ENCODE measurements around the gene ELAVL4. TPM values are rescaled to one million over a fixed set of nuclear protein-coding genes. Genes with fewer than 3 reads are reported as not detected.
"Not testable (repeated sequence)": the region's sequence is repeated elsewhere in the genome, so short reads cannot be mapped to it uniquely, and the experiment has no call there.

The ELAVL4 gene
- total RNA-seq, 1 experiment from 2014 or later, result not detected

DNA sequence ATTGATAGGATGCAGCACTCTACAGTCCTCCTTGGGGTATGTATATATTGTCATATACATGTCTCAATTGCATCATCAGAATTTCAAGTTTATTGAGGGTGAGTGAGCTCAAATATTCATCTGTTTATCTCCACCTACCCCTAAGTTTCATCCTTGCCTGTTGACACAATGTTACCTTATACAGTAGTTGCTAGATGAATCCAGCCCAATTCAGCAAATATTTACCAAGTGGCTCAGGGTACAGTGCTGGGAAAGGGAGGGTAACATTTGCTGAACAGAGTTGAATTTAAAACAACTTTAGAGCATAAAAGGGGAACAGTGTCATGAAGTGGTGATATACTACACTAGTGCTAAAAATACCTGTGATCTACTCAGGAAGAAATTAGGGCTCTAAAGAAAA is 14.4 kb downstream of the ELAVL4 start:
- DNase-seq (ENCODE audit: low spot score), result no peak

DNA sequence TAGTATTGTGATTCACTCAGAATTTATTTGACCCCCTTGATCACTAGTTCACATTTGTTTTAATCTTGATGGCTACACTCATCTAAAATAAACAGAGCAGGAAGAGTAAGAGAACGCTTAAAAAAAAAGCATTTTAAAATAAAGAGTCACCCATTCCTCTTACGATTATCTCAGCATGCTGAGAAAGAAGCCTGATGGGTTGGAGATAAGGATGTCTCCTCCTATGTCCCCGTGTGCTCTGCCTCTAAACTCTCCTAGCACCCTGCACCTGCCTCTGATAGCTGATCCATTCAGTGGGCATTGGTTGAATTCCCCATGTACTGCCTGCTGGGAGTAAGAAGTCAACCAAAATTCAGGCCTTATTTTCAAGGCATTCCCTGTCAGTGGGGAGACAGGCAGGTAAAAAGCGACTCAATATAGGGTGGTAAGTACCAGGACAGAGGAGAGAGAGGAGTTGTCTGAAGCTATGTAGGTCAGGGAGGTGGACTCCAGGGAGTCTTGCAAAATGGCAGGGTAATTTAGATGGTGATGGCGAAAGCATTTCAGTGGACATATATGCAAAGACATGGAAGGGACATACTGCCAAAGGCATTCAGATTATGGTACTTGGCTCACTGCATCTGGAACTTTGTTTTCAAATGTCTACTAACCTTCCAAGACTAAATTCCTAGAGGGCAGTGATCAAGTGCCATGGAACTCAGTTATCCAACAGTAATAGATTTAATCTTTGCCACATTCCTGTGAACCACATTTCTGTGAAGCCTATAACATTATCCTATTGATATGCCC is 18.4 kb downstream of the ELAVL4 start:
- no peak for DNase-seq (ENCODE audit: low spot score)

DNA sequence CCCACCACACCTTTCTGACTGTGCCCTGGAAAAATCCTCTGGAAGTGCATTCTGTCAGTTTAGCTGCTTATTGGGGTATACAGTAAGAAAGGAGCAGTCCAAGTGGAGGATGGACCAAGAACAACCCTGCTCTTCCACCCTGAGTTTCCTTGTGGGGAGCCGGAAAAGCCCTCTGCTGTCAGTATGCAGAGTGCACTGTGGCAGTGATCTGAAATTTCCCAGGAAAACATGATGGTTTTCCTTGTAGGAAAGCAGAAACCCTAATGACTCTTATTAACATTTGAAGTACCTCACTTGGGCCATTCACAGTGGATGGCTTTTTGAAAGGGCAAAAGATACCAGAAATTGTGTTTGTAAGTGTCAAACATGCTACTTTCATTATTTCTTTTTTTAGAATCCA is 20.5 kb downstream of the ELAVL4 start:
- no peak for DNase-seq (ENCODE audit: low spot score)

DNA sequence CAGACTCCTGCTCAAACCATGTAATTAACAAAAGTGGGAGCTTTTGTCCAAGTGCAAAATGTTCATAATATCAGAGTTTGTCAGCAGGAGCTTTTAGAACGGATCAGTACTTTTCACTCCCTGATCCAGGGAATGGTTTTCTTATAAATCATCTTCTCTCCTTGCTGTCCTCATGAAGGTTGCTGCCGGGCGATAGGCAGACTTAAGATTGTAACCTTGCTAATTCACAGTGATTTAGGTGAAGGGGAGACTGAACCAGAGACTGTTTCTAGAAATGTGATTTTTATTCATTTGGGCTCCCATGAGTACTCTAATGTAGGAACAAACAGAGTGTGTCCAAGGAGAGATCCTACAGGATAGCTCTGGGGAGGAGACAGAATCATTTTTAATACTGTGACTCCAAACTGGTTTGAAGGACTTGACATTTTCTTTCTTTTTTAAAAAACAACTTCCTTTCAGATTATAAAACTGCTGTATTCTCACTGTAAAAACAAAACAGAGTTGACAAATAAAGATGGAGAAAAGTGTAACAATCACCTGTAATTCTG is 23.7 kb downstream of the ELAVL4 start:
- no peak for DNase-seq (ENCODE audit: low spot score)

DNA sequence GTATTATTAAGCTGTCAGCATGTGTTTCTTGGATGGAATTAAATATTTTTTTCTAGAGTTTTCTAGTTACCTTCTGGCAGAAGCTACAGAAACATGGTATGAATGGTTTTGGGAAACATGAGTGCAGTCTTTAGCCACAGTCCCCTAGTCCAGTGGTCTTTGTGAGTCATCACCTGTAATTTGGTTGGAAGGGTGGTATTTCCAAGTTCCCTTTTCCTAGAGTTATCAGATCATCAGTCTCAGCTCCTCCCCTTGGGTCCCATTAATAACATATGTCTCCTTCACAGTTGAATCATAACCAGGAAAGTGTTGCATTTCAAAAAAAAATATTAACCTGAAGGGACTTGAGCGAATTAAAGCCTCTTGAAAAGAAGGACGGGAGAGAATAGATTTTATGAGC is 27.0 kb downstream of the ELAVL4 start:
- no peak for DNase-seq (ENCODE audit: low spot score)

DNA sequence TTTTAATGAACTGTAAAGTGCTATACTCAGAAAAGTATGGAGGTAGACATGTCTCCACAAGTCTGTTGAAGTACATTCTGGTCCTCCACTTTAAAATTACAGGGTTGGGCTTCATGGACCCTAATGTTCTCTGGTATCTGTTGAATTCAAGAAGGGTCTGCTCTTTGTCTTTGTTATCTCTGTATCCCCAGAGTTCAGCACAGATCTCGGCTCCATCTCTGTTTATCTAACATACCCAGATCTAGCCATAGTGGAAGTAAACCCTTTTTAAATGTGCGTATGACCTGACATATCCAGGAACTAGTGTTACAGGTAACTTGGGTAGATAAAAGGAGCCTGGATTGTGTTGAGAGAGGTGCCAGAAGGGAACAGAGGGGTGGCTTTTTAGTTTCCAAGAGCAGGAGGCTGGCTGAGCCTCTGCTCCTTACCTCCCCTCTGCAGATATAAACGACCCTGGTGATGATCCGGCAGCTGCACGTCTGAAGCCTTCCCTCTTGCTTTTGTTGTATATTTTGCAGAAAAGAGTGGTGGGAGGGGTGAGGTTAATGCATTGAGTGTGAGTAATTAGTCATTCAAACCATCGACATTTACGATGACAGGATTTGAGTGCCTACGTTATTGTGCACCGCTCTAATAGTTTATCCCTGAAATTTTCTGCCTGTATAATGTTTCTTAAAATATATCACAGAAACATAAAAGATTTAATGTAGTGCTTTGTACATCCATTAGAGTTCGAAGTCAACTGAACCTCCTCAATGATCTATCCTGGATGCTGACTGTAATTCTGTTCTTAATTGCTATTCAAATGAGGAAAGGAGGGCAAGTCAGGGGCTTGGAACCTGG is 30.8 kb downstream of the ELAVL4 start:
- no peak for DNase-seq (ENCODE audit: low spot score)

DNA sequence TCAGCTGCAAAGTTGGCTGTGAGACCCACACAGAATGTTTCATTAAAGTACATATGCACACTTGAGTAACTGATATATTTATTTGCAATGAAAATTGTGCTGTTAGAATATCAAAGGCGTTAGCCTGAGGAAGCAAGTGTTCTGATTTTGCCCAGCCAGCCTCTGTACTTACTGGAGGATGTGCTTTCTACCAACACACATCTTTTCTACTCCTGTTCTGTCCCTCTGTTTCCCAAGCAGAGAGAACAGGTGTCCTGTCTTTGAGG is 31.4 kb downstream of the ELAVL4 start:
- no peak for DNase-seq (ENCODE audit: low spot score)

DNA sequence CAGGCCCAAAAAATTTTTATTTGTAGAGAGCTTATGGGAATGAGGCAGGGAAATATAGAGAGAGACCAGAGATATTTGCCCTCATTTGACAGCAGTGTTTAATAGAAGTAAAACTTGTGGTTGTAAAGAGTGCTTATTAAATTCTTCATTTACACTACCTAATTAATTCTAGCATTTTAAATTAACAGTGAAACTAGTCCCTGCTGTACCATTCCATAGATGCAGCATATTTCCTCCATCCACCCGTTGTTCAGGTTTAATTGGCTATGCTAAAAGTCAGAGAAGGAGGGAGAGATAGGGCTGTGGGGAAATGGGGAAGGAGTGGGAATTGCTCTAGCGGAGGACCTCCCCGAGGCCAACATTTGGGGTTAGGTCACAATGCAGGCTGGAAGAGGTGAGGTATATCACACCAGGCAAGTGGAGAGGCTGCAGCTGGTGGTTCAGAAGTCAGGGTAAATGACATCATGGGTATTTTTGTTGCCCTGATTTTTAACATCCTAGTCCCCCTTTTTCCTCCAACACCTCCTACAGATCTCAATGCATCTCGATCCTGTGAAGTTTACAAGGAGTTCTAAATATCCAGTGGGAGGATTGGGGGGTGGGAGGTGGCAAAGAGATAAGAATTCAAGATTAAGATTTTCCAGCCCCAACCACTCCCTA is 38.6 kb downstream of the ELAVL4 start:
- no peak for DNase-seq (ENCODE audit: low spot score)

DNA sequence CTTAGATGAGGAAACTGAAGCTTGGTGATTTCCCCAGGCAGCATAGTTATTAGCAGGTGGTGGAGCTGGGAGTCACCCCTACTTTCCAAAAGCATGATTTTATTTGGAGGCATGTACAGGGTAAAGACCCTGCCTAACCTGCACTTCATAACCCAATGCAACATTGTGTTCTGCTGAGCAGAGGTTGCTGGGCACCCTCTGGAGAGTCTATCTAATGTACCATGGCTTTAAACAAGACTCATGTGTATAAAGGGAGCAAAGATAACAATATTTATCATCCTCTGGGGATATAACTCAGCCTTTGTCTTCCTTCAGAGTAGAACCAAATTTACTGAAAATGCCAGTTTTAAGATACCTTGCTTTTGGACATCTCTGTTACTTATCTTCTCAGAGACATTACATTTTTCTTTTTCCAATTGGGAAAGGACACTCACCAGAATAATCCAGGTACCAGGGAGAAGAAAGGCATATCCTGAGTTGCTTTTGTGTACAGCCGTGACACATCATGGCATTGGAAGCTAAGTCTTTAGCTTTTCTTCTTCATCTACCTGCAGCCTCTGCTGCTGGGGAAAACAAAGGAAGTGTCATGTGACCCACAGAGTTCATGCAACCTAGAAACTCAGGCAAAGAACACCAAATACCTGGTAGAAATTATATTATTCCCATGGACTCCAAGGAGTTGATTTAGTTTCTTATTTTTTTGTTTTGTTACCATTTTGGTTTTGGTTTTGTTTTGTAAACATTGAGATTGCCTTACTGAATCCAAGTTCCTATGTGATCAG is 39.6 kb downstream of the ELAVL4 start:
- DNase-seq (ENCODE audit: low spot score), result no peak

DNA sequence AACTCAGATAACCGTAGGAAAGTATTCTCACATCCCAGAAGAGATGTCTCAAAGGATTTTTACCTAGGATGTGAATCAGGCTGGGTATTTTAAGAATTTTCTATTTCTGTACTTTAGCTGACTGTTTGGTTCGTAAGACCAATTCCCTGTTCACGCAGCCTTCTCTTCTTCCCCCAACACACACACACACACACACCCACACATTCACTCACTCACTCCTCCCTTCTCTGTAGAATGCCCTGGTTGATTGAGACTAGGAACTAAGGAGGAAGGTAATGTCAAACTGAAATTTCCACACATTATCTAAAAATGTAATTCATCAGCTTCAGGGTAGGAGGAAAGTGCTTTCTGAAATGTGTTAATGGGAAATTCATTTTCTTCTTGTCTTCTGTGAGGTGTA is 43.5 kb downstream of the ELAVL4 start:
- DNase-seq (ENCODE audit: low spot score), result no peak

DNA sequence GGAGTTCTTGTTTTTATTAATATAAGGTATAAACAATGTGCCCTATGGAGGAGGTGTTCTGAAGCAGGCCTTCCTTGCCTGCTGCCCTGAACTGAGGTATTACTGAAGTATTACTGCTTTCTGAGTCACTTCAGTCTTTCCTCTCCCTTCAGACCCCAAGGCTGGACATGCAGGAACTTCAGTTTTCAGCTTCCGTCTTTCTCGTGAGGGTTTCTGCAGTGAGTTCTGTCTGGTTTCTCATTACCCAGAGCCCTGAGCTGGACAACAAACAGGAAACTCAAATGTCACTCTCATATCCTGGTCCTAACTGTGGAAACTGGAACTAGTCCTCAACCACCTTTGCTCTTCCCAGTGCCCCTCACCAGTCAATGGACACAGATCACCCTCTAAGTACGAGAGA is 46.8 kb downstream of the ELAVL4 start:
- DNase-seq (ENCODE audit: low spot score), result no peak

DNA sequence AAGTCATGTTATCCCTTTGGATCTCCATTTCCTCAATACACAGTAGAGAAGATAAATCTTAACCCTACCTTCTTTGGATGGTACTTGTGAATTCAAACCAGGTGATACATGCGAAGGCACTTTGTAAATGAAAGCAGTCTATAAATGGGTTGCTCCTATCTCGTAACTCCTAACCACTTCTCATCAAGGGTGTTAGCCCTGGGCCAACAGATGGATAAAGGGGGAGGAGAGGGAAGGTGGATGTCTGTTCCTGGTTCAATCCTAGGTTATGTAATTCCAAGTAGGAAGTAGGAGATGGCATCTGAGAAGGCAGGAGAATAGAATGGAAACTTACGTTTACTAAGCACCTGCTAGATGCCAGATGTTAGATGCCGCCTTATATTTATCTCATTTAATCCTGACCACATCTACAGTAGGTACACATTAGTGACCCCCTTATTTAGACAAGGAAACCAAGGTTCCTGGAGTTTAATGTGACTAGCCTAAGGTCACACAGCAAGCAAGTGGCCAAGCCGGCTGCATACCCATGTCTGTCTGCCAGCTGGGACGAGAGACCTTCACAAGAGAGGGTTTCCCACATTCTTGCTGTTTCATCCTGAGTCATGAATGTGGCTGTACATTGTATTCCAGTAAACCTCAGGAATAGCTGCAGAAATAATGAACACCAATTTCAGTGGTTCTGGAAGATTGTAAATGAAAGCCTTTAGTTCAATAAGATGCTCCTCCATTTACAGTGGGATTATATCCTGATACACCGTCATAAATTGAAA is 47.7 kb downstream of the ELAVL4 start:
- DNase-seq (ENCODE audit: low spot score), result no peak

DNA sequence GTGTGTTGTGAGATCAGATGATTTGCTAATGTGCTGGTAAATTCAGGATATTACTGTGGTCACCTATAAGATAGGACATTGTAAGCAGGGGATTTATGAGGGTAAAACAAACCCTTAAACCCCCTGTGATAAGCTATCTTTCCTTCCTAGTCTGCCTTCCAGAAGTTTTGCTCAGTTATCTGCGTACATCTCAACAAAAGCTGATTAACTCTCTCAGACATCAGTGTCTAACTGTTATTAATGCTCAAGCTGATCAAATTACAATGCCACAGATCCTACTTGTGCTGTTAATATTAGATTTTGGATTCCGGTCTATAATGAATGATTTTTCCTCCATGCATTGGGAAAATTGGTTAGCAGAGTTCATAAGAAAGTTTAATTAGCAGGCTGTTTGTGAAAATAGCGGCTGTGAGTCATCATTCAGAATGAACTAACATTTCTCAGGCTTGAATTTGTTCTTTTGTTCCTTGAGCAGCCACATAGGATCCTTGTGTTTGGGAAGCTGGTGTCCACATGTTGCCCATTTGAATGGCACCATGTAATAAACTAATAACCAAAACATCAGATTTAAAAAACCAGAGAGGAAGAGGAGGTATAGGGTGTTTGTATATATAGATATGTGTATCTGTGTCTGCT is 48.7 kb downstream of the ELAVL4 start:
- DNase-seq (ENCODE audit: low spot score), result no peak

DNA sequence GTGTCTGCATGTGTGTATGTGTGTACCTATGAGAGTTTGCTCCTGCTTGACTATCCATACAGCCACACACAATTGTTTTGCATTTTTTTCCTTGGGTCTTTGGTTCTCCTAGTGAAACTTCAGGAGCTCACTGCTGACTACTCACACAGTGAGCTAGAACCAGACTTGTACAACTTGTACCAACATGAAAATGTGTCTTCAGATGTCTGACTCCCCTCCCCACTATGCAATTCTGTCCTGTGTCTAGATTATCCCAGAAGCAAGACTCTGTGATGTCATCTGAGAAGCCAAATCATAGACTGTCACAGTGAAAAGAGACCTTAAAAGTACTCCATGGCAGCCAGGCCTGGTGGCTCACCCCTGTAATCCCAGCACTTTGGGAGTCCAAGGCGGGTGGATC is 49.7 kb downstream of the ELAVL4 start:
- no peak for DNase-seq (ENCODE audit: low spot score)

DNA sequence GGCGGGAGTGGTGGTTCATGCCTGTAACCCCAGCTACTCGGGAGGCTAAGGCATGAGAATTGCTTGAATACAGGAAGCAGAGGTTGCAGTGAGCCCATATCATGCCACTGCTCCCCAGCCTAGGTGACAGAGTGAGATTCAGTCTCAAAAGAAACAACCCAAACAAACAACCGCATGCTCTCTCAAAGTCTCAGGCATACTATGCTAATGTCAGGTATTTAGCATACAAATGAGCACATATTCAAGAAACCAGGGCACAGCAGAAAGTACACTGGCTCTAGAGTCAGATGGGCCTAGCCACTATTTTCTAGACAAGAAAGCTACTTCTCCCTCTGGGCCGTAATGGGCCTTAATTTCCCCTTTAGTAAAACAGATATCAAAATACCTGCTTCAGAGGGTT is 55.0 kb downstream of the ELAVL4 start:
- DNase-seq (ENCODE audit: low spot score), result no peak

DNA sequence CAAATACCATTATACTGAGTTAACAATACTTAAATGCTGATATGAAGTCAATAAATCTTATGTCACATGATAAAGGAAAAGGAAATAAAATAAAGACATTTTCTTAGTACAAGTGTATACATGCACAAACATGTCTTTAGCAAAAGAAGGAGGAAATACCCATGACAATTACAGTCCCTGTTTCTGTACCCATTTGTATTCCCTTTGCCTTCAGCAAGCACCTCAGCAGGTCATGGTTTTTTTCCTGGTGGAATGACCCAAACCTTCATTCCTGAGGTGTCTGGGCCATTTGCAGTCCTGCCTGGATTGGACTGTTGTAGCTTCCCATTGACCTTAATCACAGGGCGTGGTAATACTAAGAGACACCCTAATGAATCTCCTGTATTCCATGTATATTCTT is 57.6 kb downstream of the ELAVL4 start:
- not testable (repeated sequence) for DNase-seq (ENCODE audit: low spot score)

DNA sequence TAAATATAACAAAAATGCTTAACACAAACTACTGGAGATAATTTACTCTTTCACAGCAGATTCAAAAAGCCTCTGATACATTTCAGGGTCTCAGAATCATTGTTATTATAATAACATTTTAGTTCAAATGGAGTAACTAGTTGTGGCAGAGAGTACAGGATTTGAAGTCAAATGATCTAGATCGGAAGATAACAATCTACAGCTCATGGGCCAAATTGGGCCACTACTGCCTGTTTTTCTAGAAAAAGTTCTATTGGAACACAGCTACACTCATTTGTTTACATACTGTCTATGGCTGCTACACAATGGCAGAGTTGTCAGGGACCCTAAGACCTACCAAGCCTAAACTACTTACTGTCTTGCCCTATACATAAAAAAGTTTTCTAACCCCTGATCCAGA is 63.6 kb downstream of the ELAVL4 start:
- DNase-seq (ENCODE audit: low spot score), result no peak

DNA sequence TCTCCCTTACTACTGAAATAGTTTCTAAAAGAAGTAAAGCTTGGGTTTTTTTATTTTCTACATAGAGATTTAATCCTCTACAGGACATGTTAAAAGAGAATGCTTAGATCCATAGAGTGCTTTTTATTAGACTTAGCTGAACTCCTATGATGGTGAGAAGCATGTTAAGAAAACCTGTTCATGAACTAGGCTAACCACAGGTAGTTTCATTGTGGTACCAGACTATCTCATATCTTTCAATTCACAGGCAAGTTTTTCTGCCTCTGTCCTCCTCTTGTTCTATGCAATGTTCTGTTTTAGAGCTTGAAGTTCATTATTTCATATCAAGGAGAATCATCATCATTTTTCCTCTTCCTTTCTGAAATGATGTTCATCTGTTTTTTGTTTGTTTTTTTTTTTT is 65.4 kb downstream of the ELAVL4 start:
- no peak for DNase-seq (ENCODE audit: low spot score)

DNA sequence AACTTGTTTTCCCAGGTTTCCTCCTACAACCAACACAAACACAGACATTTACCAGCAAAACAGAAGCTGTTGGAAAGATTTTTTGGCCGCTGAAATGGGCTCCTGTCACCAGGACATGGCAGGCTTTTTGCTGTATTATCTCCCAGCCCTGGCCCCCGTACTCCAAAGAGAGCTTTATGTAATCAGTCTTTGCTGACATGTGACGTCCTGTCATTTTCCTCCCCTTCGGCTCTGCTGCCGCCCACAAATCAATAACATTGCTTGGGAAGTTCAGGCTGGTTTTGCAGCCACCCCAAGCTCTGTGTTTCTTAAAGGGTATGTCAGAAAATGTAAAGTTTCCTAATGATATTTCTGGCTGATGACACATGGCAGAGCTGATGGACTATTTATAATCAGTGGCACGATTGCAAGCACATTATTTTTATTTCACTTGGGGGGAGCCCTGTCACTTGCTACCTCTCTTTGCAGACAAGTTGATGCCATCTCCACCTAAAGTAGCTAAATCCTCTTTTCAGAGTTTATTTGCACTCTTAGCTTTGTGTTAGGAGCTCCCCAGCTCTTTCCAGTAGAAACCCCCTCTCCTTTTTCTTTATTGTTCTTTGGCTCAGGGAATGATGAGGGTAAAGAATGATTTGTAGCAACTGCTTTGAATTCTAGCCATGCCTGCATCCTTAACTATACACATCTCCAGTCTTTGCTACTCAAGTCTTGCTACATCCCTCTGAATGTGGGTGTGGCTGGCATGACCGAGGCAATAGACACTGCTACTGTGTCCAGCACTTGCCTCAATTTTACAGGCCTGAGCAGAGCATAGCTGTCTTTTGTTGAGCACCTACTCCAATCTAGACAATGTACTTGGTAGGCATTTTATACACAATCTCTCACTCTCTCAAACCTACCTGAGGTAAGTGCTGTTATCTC is 67.3 kb downstream of the ELAVL4 start:
- DNase-seq (ENCODE audit: low spot score), result no peak

Data from HT-29 (cell line).